HepG2 (cell line): ENCODE data around the gene CKAP2L. TPM values are rescaled to one million over a fixed set of nuclear protein-coding genes. Genes with fewer than 3 reads are reported as not detected.
A peak's percentile ranks its signal among the peaks of the same experiment; 100 is the strongest.

Source experiments
- ARID2 ChIP-seq: sonication (generic); formaldehyde crosslinking; IDR thresholded peaks from 2 replicates; pipeline ENCODE4 v1.8.1; 2022; ENCODE audit warnings: mild to moderate bottlenecking, missing genetic modification reagents, borderline replicate concordance
- ATM ChIP-seq: fragments of 450-650 bp; IDR thresholded peaks from 2 replicates; pipeline ENCODE4 v1.7.1; 2017; ENCODE audit warnings: mild to moderate bottlenecking, borderline replicate concordance
- DMTF1 ChIP-seq: sonication (generic); formaldehyde crosslinking; IDR thresholded peaks from 2 replicates; pipeline ENCODE4 v1.4.0; 2020; ENCODE audit warnings: mild to moderate bottlenecking, missing genetic modification reagents
- E2F2 ChIP-seq: sonication (generic); formaldehyde crosslinking; IDR thresholded peaks from 2 replicates; pipeline ENCODE4 v1.4.0; 2020; ENCODE audit warnings: missing genetic modification reagents, borderline replicate concordance
- EHMT2 ChIP-seq: fragments of 200-600 bp; sonication (generic); IDR thresholded peaks from 2 replicates; pipeline ENCODE4 v1.7.0; 2017; ENCODE audit warnings: antibody characterized with exemption, low read depth, low read length, borderline replicate concordance
- FOXJ3 ChIP-seq: sonication (generic); formaldehyde crosslinking; IDR thresholded peaks from 2 replicates; pipeline ENCODE4 v1.4.0; 2020; ENCODE audit warnings: missing genetic modification reagents, mild to moderate bottlenecking, borderline replicate concordance
- HDAC2 ChIP-seq: sonication (generic); formaldehyde crosslinking; IDR thresholded peaks from 2 replicates; pipeline ENCODE4 v1.4.0; 2020; ENCODE audit warnings: missing genetic modification reagents
- NFYC ChIP-seq: IDR thresholded peaks from 2 replicates; pipeline ENCODE4 v1.6.1; 2016; ENCODE audit warnings: missing genetic modification reagents, missing compliant biosample characterization
- PHF21A ChIP-seq: sonication (generic); formaldehyde crosslinking; IDR thresholded peaks from 2 replicates; pipeline ENCODE4 v1.5.0; 2020; ENCODE audit warnings: mild to moderate bottlenecking, missing genetic modification reagents
- SMAD1 ChIP-seq: sonication (generic); formaldehyde crosslinking; IDR thresholded peaks from 2 replicates; pipeline ENCODE4 v1.4.0; 2020; ENCODE audit warnings: missing genetic modification reagents, low read depth, mild to moderate bottlenecking, borderline replicate concordance
- STAG1 ChIP-seq: sonication (generic); formaldehyde crosslinking; IDR thresholded peaks from 2 replicates; pipeline ENCODE4 v1.4.0; 2020; ENCODE audit warnings: missing genetic modification reagents
- ZBTB25 ChIP-seq: IDR thresholded peaks from 2 replicates; pipeline ENCODE4 v1.6.1; 2018; ENCODE audit warnings: missing genetic modification reagents
- ZNF142 ChIP-seq: sonication (generic); formaldehyde crosslinking; IDR thresholded peaks from 2 replicates; pipeline ENCODE4 v1.4.0; 2020; ENCODE audit warnings: missing genetic modification reagents
- ZNF567 ChIP-seq: sonication (generic); formaldehyde crosslinking; IDR thresholded peaks from 2 replicates; pipeline ENCODE4 v1.8.1; 2023; ENCODE audit warnings: mild to moderate bottlenecking, missing genetic modification reagents, borderline replicate concordance
- polyA plus RNA-seq, 8 experiments: library from polyadenylated mRNA; depleted of rRNA in 3 of 8; stranded (reverse) in 7 of 8; unstranded in 1 of 8; fragments of >200 nt; fragmentation: Illumina TruSeq in 4 of 8; extraction: Trizol in 4 of 8; gene quantifications; 2 replicates each; pipeline versions ENCODE4 v1.2.1 to v1.2.3, GENCODE V29; 2011 to 2016; ENCODE audit warnings: low read depth in 4 of 8, missing spikeins in 1 of 8, mixed read lengths in 1 of 8; ENCODE audit not compliant: insufficient read depth in 1 of 8
- total RNA-seq, 5 experiments: library from RNA; depleted of rRNA; stranded (reverse); fragments of >200 nt; fragmentation: Illumina TruSeq; extraction: Trizol; gene quantifications; 2 replicates each; pipeline ENCODE4 v1.2.3, GENCODE V29; 2016; ENCODE audit warnings: low read depth in 1 of 5

The CKAP2L gene
- total and polyA plus RNA-seq, 2 of the 13 experiments (the other 11 are each of a cell fraction or from before 2014, with no cell fraction given), result 7.1 to 9.5 TPM

GRCh38 chr2:112803691-112804521 lies 39.5 kb upstream of the CKAP2L start (continued):
- peak; percentile 31; the same call in 1 of the 2 replicates for TF ChIP-seq ZBTB25 (CRISPR knock-in tag)
- TF ChIP-seq PHF21A (CRISPR knock-in tag), result 0 out of 2 replicates have a peak, but pooled peaks have one; percentile 24
- no peak for TF ChIP-seq SMAD1
- no peak for TF ChIP-seq NFYC (CRISPR knock-in tag)
- no peak for TF ChIP-seq E2F2
- 0 out of 2 replicates have a peak, but pooled peaks have one; percentile 33 for TF ChIP-seq HDAC2 (CRISPR knock-in tag)
- TF ChIP-seq FOXJ3 (CRISPR knock-in tag), result no peak
- no peak for TF ChIP-seq ZNF142 (CRISPR knock-in tag)
- peak; percentile 94 for TF ChIP-seq EHMT2
- TF ChIP-seq DMTF1 (CRISPR knock-in tag), result no peak
- no peak for TF ChIP-seq ZNF567 (CRISPR knock-in tag)
- no peak for TF ChIP-seq ARID2 (CRISPR knock-in tag)
- TF ChIP-seq ATM, result no peak
- TF ChIP-seq STAG1 (CRISPR knock-in tag), result no peak
